GM19328 (cell line): ENCODE results near the gene USE1.

ENCODE experiments used
- ATAC-seq: cut with Tn5 transposase; IDR thresholded peaks from one replicate; pipeline ENCODE4 v1.9.1; 2021; ENCODE audit warnings: mild to moderate bottlenecking, moderate library complexity; ENCODE audit not compliant: unreplicated experiment

Gene USE1

GRCh38 chr19:17205237-17206140 is 9.7 kb upstream of the USE1 start:
- ATAC-seq, result no peak

- no peak for ATAC-seq
Measured at GRCh38 chr19:17206736-17207581, 8.2 kb upstream of the USE1 start.

DNA sequence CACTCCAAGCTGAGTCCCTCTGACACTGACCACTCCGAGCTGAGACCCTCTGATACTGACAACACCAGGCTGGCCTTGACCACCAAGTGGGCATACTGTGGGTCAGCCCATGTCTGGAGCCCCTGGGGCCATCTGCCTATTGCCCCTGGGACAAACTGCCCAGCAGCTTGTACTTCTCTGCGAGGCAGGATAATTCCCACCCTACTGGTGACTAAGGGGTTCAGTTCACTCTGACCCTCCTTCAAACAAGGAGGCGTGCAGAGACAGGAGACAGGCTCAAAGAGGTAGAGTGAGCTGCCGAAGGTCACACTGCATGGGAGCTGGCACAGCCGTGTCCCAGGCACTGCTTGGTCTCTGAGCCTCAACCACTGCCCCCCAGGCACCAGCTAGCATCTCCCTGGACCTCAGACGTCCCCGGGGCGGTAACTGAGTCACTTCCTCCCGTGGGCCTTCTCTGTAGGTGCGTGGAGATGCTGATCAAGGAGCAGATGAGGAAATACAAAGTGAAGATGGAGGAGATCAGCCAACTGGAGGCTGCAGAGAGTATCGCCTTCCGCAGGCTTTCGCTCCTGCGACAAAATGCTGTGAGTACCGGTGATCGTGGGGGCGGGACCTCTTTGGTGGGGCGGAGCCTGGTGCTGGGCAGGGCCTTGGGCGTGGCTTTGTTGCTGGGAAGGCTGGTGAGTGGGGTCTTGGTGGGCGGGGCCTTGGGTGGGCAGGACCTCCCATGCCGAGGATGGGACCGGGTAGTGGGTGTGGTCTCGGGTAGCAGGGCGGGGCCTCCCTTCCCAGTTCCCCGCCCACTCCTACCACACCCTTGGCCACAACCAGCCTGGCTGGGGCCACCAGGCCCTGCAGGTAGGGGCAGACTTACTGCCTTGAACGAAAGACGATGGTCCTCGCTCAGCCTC is 5.8 kb upstream of the USE1 start:
- no peak for ATAC-seq

- no peak for ATAC-seq
Measured at GRCh38 chr19:17210296-17210695, 4.9 kb upstream of the USE1 start.

DNA sequence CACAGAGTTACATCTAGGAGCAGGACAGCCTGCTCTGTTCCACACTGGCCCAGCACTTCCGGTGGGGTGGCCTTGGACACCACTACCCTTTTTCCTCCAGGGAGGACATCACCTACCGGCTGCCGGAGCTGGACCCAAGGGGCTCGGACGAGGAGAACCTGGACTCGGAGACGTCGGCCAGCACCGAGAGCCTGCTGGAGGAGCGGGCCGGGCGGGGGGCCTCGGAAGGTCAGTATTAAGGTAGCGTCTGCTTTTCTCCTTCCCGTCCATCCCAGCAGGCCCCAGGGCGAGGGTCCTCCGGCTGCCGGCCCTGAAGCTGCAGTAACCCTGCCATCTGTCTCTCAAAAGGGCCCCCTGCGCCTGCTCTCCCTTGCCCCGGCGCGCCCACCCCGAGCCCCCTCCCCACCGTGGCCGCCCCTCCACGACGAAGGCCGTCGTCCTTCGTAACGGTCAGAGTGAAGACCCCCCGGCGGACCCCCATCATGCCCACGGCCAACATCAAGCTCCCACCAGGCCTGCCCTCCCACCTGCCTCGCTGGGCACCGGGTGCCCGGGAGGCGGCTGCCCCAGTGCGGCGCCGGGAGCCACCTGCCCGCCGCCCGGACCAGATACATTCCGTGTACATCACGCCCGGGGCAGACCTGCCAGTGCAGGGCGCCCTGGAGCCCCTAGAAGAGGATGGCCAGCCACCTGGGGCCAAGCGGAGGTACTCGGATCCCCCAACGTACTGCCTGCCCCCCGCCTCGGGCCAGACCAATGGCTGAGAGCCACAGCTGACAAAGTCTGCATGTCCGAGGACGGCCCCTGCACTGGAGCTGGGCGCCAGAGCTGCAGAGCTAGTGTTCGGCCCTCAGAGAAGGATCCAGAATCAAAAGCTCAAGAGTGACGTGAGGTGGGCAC is 3.4 kb upstream of the USE1 start:
- ATAC-seq, result no peak

DNA sequence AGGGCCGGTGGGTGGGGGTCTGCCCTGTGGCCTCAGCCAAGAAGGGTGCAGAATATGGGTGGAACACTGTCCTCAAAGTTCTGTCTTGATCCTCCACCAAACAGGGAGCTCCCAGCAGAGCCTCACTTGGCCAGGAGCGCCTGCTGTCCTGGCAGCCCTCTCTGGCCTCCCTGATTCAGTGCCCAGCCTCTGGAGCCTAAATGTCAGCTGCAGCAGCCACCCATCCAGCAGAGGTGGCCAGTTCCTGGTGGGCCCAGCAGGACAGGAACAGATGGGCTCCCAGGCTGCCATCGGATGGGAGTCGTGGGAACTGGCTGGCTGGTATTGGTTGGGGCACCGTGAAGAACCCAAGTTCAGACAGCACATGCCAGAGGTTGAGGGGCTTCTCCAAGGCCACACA is 1.8 kb upstream of the USE1 start:
- ATAC-seq, result no peak

- ATAC-seq, result no peak
Measured at GRCh38 chr19:17214508-17215126, 540 bp upstream of the USE1 start.

DNA sequence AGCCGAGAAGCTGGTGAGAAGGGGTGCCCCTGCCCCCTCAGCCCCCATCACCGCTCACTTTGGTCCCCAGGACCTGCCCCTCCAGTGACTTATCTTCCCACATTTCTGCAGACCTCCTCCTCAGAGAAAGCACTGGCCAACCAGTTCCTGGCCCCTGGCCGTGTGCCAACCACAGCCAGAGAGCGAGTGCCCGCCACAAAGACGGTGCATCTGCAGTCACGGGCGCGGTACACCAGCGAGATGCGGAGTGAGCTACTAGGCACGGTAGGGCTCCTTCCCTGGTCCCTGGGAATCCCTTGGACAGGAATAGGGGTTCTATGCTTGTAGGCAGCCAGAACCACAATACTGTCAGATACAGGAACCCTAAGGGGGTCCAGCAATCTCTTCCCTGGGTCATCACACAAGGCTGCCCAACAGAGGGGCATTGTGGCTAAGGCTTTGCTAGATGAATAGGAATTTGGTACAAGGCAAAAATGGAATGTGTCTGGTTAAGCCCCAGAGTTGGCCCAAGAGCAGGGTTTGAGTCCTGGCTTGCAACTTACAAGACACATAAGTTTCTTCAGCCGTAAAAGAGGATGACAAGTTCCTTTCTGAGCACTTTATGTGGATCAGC is 1.0 kb downstream of the USE1 start:
- ATAC-seq, result no peak

- no peak for ATAC-seq
Measured at GRCh38 chr19:17219286-17219685, 4.1 kb downstream of the USE1 start.

DNA sequence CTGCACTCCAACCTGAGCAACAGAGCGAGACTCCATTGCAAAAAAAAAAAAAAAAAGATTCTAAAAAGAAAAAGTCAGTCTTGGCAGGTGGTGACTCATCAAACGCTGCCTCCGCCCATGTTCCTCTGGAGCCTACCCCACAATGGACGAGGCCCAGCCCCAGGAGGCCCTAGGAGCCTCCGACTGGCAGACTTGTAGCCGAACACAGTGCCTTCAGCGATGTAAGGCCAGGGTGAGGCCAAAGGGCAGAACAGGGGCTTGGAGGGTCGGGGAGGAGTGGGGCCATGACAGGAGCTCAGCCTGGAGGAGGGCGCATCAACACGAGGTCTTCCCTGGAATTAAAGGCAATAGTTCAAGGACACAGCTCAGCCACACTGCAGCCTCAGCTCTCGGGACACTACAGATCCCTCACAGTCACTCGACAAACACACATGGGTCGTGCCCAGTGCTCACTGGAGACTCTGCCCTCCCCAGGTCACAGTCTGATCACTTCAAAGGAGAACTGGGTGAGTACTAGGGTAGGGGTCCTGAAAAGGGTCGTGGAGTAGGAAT is 5.1 kb downstream of the USE1 start:
- no peak for ATAC-seq

DNA sequence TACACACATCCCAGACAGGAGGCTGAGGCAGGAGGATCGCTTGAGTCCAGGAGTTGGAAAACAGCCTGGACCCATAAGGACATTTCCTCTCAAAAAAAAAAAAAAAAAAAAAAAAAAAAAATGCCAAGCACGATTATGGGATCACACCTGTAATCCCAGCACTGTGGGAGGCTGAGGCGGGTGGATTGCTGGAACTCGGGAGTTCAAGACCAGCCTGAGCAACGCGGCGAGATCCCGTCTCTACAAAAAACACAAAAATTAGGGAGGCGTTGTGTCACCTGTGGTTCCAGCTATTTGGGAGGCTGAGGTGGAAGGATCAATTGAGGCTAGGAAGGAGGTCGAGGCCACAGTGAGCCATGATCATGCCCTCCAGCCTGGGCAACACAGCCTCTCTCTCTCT is 9.9 kb downstream of the USE1 start:
- ATAC-seq, result no peak

GRCh38 chr19:17226002-17226933 is 11.1 kb downstream of the USE1 start, which contains the start of gene OCEL1:
OCEL1 (plus strand) TSS chr19:17226226; CDS start chr19:17226248, 22 bp downstream.
- peak; percentile 88 for ATAC-seq

DNA sequence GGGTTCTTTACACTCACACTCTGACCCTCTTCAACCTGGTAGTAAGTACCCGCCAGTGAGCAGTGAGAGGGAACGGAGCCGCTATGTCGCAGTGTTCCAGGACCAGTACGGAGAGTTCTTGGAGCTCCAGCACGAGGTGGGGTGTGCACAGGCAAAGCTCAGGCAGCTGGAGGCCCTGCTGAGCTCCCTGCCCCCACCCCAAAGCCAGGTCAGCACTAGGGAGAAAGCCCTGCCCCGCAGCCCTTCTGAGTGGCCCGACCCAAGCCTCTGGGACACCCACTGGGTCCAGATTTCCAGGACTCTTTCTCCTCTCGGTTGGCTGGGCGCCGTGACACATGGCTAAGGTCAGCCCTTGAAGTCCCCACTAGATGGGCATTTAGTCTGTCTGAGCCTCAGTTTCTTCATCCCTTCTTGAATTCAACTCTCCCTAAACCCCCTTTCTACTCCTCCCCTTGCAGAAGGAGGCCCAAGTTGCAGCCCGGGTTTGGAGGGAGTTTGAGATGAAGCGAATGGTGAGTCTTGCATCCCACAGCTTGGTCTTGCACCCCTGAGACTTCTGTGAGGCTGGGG is 12.7 kb downstream of the USE1 start:
- ATAC-seq, result no peak

DNA sequence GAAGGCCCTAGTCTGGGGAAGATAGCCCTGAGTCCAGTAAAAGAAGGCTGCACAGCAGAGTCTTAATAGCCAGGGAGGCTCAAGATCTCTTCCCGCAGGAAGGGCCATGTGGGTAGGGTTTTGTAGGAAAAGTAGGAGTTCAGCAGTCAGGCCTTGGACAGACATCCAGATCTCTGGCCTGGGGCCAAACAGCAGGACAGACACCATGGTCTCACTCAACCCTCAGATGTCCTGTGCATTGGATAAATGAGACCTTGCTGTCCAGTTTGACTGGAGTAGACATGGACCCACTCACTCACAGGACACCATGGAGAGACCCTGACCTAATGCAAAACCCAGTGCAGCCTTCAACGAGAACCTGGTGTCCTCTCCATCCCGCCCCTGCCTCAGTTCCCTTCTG is 14.7 kb downstream of the USE1 start:
- ATAC-seq, result no peak

- no peak for ATAC-seq
Measured at GRCh38 chr19:17232258-17232657, 17.1 kb downstream of the USE1 start.

DNA sequence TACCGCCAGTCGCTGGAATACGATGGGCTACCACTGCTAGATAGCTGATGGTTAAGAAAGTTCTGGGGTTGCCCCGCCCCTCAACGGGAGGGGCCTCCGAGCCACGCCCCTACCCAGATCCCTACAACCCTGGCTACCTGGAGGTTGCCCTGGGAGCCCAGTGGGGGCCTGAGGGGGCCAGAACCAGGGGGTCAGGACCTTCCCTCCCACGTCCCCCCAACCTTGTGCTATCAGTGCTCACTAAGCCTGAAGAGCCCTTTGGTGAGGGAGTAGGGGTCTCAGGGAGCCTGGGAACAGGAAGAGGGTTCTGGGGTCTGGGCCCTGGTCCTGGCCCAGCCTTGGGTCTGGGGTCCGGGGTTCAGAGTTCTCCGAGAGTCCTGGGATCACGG is 19.7 kb downstream of the USE1 start:
- no peak for ATAC-seq

DNA sequence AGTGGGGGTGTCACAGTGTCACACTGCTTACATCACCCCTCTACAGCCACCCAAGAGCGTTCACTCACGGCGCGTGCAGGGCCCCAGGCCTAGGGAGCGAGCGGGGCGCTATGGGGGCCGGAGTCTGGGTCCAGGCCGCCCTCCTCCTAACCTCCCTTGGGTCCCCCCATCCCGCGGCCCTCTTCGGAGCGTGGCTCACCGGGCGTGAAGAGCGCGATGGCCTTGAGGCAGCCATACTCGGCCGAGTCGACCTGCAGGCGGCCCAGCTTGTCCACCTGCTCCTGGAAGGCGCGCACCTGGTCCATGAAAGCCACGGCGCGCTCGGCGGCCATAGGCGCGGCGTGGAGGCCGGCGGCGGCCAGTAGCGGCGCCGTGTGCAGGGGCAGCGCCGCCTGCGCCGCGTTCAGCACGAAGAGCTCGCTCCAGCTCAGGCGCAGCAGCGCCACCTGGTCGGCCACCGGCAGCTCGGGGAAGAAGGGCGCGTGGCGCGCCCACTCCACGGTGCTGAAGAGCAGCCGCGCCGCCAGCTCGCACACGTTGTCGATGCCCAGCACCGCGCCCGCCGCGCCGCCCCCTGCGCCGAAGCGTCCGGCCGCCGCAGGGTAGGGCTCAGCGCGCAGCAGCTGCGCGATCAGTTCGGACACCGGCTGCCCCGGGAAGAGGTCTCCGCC is 20.3 kb downstream of the USE1 start:
- peak; percentile 61 for ATAC-seq
